ENCODE results near the gene GIPC2. TPM values are rescaled to one million over a fixed set of nuclear protein-coding genes. Genes with fewer than 3 reads are reported as not detected.
A peak's percentile ranks its signal among the peaks of the same experiment; 100 is the strongest.

The GIPC2 gene
- polyA plus RNA-seq, 3 donors: not detected

DNA sequence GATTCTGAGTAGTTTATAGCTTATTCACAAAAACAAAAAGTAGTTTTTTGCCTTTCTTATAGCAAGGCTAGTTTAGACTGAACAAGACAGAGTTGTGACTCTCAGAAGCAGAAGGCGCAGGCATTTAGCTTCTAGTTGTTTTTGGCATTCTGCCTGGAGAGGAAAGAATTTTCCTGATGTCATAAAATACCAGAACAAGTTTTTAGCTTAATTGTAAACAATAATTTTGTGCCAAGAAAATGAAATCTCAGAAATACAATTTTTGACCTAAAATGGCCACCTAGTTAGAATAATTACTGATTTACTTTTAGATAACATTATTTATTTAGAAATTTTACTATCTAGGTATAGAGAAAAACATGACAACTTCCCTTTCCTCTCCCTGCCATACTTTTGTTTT, 40.0 kb upstream of the GIPC2 start:
- Mint-ChIP-seq H3K27ac (peak overlapping the region in 4 of 7 donors; percentile 97 to 99 (median 97)), H3K27me3 (ENCODE audit: low read depth in 3 of 3) (peaks cover 0 to 1% (median 0%) of the 10 kb centered on the region in 3 donors), H3K36me3 (peaks cover 0 to 2% of the 10 kb centered on the region in 2 donors), H3K4me1 (peaks cover 14% of the 10 kb centered on the region), H3K4me3 (peak overlapping the region; percentile 76 to 94), H3K9me3 (no peaks in the 10 kb centered on the region)
- Histone ChIP-seq H3K27ac (ENCODE audit: low read depth in 1 of 2, low read length in 2 of 2) (peak overlapping the region in 1 of 2 donors; percentile 95), H3K4me3 (replicated peaks in 1 of 3; ENCODE audit: low read depth in 2 of 3, low read length in 3 of 3) (peak overlapping the region; percentile 57 to 99 (median 83)), H4K20me1 (ENCODE audit: insufficient read depth, low read length) (no peaks in the 10 kb centered on the region), H2AFZ (ENCODE audit: insufficient read depth, low read depth, low read length, poor library complexity, severe bottlenecking) (peak overlapping the region; percentile 45), H3K27me3 (ENCODE audit: control insufficient read depth in 2 of 2, insufficient read depth in 2 of 2, low read length in 2 of 2) (no peaks in the 10 kb centered on the region), H3K4me2 (replicated peaks; ENCODE audit: extremely low read depth, low read length, poor library complexity, severe bottlenecking) (peak overlapping the region; percentile 83), H3K79me2 (ENCODE audit: insufficient read depth, low read length) (peaks cover 10% of the 10 kb centered on the region), H3K4me1 (ENCODE audit: control insufficient read depth in 1 of 2, insufficient read depth in 2 of 2, low read length in 2 of 2) (peaks cover 2 to 25% of the 10 kb centered on the region in 2 donors), H3K9ac (ENCODE audit: insufficient read depth, low read length, poor library complexity, severe bottlenecking) (peak overlapping the region; percentile 85), H3K9me3 (replicated peaks in 1 of 2; ENCODE audit: control insufficient read depth in 1 of 2, insufficient read depth in 1 of 2, low read length in 2 of 2) (no peaks in the 10 kb centered on the region), H3K36me3 (replicated peaks in 1 of 2; ENCODE audit: control insufficient read depth in 1 of 2, insufficient read depth in 2 of 2, low read length in 2 of 2) (no peaks in the 10 kb centered on the region)
- intact Hi-C loops (cut with micrococcal nuclease): loop anchor here in 1 of 2 donors (2.0 kb wide), 1 partner anchor 27 kb away; the partner anchor contains the start of gene FUBP1
- TF ChIP-seq, protein P1, sequence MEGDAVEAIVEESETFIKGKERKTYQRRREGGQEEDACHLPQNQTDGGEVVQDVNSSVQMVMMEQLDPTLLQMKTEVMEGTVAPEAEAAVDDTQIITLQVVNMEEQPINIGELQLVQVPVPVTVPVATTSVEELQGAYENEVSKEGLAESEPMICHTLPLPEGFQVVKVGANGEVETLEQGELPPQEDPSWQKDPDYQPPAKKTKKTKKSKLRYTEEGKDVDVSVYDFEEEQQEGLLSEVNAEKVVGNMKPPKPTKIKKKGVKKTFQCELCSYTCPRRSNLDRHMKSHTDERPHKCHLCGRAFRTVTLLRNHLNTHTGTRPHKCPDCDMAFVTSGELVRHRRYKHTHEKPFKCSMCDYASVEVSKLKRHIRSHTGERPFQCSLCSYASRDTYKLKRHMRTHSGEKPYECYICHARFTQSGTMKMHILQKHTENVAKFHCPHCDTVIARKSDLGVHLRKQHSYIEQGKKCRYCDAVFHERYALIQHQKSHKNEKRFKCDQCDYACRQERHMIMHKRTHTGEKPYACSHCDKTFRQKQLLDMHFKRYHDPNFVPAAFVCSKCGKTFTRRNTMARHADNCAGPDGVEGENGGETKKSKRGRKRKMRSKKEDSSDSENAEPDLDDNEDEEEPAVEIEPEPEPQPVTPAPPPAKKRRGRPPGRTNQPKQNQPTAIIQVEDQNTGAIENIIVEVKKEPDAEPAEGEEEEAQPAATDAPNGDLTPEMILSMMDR (IDR thresholded peaks at IDR 0.05): no peak
- WGBS (ENCODE audit: insufficient coverage): no CpG with 5 or more reads among the region's 1 CpG
- DNase-seq: peak; percentile 10 to 25 (median 19)

DNA sequence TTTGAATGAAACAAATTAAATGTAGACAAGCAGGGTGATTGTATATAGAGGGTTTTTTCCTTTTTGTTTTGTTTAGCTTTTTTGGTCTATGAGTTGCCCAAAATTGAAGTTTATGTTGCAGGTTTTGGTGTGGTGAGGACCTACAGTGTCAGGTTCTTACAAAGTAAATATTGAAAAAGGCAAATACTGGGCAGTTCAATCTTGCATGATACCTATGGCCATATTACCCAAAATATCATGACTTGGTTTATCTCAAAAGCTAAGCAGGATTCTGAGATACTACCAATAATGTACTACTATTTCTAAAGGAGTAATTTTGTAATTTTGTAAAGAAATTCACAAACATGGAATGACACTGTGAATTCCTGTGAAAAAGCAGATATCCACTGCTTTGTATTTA, 39.2 kb upstream of the GIPC2 start:
- H3K27ac ChIP-seq (ENCODE audit: low read depth in 1 of 2, low read length in 2 of 2): no peak overlapping the region

More for the DNA sequence above, 39.2 kb upstream of the GIPC2 start:
- no peak overlapping the region for H2AFZ ChIP-seq (ENCODE audit: insufficient read depth, low read depth, low read length, poor library complexity, severe bottlenecking)
- DNase-seq: no peak
- no peak overlapping the region for H3K9ac ChIP-seq (ENCODE audit: insufficient read depth, low read length, poor library complexity, severe bottlenecking)
- peaks cover 10% of the 10 kb centered on the region for H3K79me2 ChIP-seq (ENCODE audit: insufficient read depth, low read length)
- H3K4me2 ChIP-seq (replicated peaks; ENCODE audit: extremely low read depth, low read length, poor library complexity, severe bottlenecking): peak overlapping the region; percentile 83
- H3K4me3 ChIP-seq (replicated peaks in 1 of 3; ENCODE audit: low read depth in 2 of 3, low read length in 3 of 3): no peak overlapping the region
- Mint-ChIP-seq H3K27ac (no peak overlapping the region), H3K9me3 (no peaks in the 10 kb centered on the region), H3K4me1 (peaks cover 14% of the 10 kb centered on the region), H3K36me3 (peaks cover 0 to 2% of the 10 kb centered on the region in 2 donors), H3K27me3 (ENCODE audit: low read depth in 3 of 3) (peaks cover 0 to 1% (median 0%) of the 10 kb centered on the region in 3 donors), H3K4me3 (no peak overlapping the region)
- no peaks in the 10 kb centered on the region for H3K36me3 ChIP-seq (replicated peaks in 1 of 2; ENCODE audit: control insufficient read depth in 1 of 2, insufficient read depth in 2 of 2, low read length in 2 of 2)
- no peaks in the 10 kb centered on the region for H3K27me3 ChIP-seq (ENCODE audit: control insufficient read depth in 2 of 2, insufficient read depth in 2 of 2, low read length in 2 of 2)
- H3K9me3 ChIP-seq (replicated peaks in 1 of 2; ENCODE audit: control insufficient read depth in 1 of 2, insufficient read depth in 1 of 2, low read length in 2 of 2): no peaks in the 10 kb centered on the region
- no peaks in the 10 kb centered on the region for H4K20me1 ChIP-seq (ENCODE audit: insufficient read depth, low read length)
- H3K4me1 ChIP-seq (ENCODE audit: control insufficient read depth in 1 of 2, insufficient read depth in 2 of 2, low read length in 2 of 2): peaks cover 2 to 25% of the 10 kb centered on the region in 2 donors
- TF ChIP-seq, protein P1 (IDR thresholded peaks at IDR 0.05): no peak
- intact Hi-C loops (cut with micrococcal nuclease): no loop called here
